Stimulated activated CD4-positive, alpha-beta T cell treated with anti-CD3 and anti-CD28 coated beads, Interleukin-15, amount 100 ng/mL, for 24 hours (primary cell): Measurements from ENCODE around the gene MNT.
"Not testable (repeated sequence)": the region's sequence is repeated elsewhere in the genome, so short reads cannot be mapped to it uniquely, and the experiment has no call there.

Experiments used
- DNase-seq: peaks from one replicate; pipeline ENCODE4 v3.0.0-alpha.2; 2020

The MNT gene, protein sequence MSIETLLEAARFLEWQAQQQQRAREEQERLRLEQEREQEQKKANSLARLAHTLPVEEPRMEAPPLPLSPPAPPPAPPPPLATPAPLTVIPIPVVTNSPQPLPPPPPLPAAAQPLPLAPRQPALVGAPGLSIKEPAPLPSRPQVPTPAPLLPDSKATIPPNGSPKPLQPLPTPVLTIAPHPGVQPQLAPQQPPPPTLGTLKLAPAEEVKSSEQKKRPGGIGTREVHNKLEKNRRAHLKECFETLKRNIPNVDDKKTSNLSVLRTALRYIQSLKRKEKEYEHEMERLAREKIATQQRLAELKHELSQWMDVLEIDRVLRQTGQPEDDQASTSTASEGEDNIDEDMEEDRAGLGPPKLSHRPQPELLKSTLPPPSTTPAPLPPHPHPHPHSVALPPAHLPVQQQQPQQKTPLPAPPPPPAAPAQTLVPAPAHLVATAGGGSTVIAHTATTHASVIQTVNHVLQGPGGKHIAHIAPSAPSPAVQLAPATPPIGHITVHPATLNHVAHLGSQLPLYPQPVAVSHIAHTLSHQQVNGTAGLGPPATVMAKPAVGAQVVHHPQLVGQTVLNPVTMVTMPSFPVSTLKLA

GRCh38 chr17:2400877-2401425 is at the start of gene MNT:
MNT (minus strand) TSS chr17:2401060; CDS start chr17:2400712, 348 bp downstream.
- DNase-seq = peak; percentile 95

GRCh38 chr17:2450016-2450650 is 49.3 kb upstream of the MNT start:
- DNase-seq = no peak

DNA sequence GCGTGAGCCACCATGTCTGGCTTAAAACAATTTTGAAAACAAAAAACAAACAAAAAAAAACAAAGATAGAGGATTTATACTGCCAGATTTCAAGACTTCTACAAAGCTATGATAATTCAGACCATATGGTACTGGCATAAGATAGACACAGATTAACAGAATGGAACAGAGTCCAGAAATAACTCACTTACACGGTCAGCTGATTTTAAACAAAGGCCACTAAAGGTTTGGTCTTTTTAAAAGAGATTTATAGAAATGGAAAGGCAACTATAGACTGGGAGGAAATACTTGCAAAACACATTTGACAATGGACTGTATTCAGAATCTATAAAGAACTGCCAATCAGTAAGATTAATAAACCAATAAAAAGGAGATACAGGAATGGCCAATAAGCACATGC is 48.6 kb upstream of the MNT start:
- DNase-seq = no peak

GRCh38 chr17:2447479-2447878 is 46.6 kb upstream of the MNT start:
- DNase-seq = not testable (repeated sequence)

DNA sequence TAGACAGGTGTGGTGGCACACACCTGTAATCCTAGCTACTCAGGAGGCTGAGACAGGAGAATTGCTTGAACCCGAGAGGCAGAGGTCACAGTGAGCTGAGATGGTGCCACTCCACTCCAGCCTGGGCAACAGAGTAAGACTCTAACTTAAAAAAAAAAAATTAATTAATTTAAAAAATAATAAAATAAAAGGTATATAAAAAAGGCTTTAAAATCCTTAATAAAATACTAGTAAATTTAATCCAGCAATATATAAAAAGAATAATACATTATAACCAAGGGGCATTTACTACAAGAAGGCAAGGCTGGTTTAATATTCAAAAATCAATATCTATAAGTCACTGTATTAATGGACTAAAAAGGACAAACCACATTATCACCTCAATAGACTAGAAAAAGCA is 44.8 kb upstream of the MNT start:
- DNase-seq = no peak

- no peak for DNase-seq
Measured at GRCh38 chr17:2444382-2444781, 43.5 kb upstream of the MNT start.

- DNase-seq = no peak
Measured at GRCh38 chr17:2442166-2442565, 41.3 kb upstream of the MNT start.

DNA sequence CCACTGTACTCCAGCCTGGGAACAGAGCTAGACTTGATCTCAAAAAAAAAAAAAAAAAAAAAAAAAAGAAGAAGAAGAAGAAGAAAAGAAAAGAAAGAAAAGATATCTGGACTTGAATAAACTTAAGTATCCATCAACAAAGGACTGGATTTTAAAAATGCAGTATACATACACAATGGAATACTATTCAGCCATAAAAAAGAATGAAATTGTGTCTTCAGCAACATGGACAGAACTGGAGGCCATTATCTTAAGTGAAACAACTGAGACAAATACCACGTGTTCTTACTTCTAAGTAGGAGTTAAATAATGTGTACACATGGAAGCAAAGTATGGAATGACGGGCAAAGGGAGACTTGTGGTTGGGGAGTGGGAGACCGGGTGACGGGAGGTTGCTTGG is 40.1 kb upstream of the MNT start:
- DNase-seq = no peak

DNA sequence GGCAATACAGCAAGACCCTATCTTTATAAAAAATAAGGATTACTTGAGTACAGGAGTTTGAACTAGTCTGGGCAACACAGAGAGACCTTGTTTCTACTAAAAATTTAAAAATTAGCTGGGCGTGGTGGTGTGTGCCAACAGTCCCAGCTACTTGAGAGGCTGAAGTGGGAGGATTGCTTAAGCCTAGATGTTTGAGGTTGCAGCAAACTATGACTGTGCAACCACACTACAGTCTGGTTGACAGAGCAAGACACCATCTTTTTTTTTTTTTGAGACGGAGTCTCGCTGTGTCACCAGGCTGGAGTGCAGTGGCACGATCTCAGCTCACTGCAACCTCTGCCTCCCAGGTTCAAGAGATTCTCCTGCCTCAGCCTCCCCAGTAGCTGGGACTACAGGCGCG is 39.1 kb upstream of the MNT start:
- DNase-seq = not testable (repeated sequence)

- no peak for DNase-seq
Measured at GRCh38 chr17:2438823-2439222, 38.0 kb upstream of the MNT start.

DNA sequence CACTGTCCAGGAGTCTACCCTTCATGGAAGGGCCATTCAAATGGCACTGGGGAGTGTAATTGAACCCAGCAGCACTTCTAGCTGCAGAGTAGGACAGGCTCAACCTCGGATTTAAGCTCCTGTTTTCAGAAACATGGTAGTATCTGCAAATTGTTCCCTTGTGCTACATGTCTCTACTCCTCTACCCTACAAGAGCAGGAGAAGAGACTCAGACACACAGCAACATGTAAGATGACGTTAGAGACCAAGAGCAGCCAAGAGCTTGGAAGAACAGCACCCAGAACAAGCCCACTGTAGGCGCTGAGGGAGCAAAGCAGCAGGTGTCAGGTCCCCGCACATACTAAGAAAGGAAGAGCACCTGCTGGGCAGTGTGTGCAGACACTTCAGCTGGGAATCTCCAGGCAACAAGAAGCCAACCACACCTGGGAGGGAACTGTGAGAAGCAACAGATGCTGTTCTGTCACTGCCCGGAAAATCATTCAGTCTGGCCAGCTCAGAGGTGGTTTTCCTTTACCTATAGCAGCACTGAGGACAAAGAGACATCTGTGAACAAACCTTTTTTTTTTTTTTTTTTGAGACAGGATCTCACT is 35.6 kb upstream of the MNT start:
- DNase-seq = no peak

DNA sequence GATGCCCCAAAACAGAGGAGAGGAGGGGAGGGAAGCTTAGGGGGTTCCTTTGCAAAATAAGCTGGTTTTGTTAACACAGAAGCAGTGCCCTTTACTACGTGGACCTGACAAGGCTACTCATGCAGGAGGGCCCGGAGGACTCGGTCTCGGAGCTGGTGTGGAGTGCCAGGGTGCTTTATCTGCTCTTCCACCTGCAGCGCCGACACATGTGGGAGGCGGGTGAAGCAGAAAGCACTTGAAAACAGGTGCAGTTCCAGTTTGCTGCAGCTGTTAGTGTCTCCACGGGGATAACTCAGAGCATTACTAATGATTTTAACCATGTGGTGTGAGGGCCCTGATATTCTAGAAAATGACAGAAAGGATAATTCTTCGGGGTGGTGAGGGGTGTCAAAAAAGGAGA is 35.0 kb upstream of the MNT start:
- no peak for DNase-seq

DNA sequence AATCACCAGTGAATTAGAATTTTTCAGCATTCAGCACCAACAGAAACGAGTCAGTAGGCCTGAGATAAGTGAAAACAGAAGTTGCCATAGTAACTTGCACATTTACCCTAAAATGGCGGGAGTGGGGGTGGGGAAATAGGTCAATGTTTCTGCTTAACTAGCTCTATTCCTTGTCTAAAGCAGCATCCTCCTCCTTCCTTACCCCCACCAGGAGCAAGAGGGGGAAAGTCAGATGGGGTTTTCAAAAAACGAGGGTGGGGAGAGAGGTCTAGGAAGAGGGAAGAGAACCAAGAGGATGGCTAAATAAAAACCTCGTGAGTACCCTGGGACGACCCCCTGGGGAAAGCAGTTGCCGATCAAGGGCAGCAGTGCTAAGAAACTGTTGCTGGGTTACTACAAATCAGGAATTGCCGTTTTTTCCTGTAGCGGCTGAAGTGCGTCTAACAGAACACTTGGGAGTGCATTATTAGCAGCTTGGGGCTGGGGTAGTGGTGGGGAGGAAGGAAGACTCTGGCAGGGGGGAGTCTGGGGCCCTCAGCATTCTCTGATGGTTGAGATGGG is 34.4 kb upstream of the MNT start:
- DNase-seq = no peak

- DNase-seq = no peak
Measured at GRCh38 chr17:2433696-2434095, 32.8 kb upstream of the MNT start.

GRCh38 chr17:2427910-2428309 is 27.1 kb upstream of the MNT start:
- no peak for DNase-seq

- DNase-seq = no peak
Measured at GRCh38 chr17:2427215-2427614, 26.4 kb upstream of the MNT start.

- DNase-seq = no peak
Measured at GRCh38 chr17:2423271-2423670, 22.4 kb upstream of the MNT start.

- no peak for DNase-seq
Measured at GRCh38 chr17:2421315-2422147, 20.7 kb upstream of the MNT start.

GRCh38 chr17:2420176-2420575 is 19.3 kb upstream of the MNT start:
- no peak for DNase-seq

- DNase-seq = no peak
Measured at GRCh38 chr17:2419486-2419885, 18.6 kb upstream of the MNT start.

DNA sequence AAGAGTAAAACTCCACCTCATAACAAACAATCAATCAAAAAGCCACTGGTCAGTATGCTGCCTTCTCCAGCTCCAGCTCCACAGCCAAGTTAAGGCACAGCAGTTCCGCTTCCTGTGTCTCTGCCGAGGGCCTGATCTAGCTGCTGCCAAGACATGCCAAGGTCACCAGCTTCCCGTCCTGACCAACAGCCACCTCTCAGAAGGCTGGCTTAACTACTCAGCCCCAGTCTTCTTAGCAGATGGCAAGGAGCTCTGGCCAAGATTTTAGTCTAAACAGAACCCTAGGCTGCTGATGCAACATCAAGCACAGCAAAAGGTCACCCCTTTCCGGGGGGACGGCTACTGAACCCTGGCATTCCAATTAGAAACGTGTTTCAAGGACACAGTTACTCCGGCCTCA is 17.7 kb upstream of the MNT start:
- no peak for DNase-seq

DNA sequence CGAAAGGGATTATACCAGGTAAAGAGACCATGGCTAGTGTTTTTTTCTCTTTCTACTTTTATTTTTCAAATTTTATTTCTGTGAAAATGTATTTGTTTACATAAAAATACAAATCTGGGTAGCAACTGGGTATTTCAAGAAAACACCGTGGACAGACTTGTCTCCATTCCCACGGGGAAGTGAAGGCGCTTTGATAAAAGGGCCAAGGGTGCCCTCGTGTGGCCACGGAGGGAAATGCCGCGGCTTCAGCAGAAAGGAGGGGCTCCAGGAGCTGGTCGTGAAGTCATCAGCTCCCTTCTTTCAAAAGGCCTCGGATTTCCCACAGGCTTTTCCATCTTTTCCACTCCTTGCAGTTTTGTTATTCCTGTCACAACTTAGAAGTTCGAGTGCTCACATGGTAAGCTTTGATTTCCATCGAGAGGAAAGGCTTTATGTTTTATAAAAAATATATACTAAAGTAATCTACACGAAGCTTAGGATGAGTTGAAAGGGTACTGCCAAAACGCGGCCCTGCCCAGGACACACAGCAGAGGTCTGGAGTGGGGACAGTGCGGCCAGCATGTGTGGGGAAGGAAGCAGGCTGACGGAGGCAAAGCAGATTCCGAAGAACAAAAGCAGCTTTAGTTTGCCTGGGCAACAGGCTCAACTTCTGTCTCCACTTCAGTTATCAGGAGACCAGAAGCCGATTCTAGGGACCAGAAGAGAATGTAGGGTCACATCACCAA is 15.3 kb upstream of the MNT start:
- peak; percentile 86 for DNase-seq
